Tibial nerve (tissue), 4 donors: ENCODE results near the gene LRRC47. TPM values are rescaled to one million over a fixed set of nuclear protein-coding genes. Genes with fewer than 3 reads are reported as not detected.

ENCODE experiments used
- DNase-seq, 2 donors: peaks; one replicate each; pipeline ENCODE4 v3.0.0-alpha.2; 2019; ENCODE audit warnings: low spot score in 2 of 2
- H3K27ac ChIP-seq, 4 donors: fragments of 200-600 bp; sonication (generic) in 3 of 4; one replicate each; pipeline ENCODE4 v1.5.1; 2017 to 2019; ENCODE audit warnings: mild to moderate bottlenecking in 1 of 4
- H3K27me3 ChIP-seq, 2 donors: fragments of 200-600 bp; sonication (generic) in 1 of 2; one replicate each; pipeline versions ENCODE4 v1.5.1 to v1.6.0; 2017 to 2019
- H3K36me3 ChIP-seq, 3 donors: fragments of 200-600 bp; sonication (generic); one replicate each; pipeline ENCODE4 v1.5.1; 2018 to 2019
- H3K4me1 ChIP-seq, 4 donors: fragments of 200-600 bp; sonication (generic) in 3 of 4; one replicate each; pipeline ENCODE4 v1.5.1; 2017 to 2019
- H3K4me3 ChIP-seq, 4 donors: fragments of 200-600 bp; sonication (generic) in 3 of 4; one replicate each; pipeline ENCODE4 v1.5.1; 2017 to 2019; ENCODE audit warnings: mild to moderate bottlenecking in 1 of 4, moderate library complexity in 1 of 4
- H3K9me3 ChIP-seq, 4 donors: fragments of 200-600 bp; sonication (generic) in 3 of 4; one replicate each; pipeline ENCODE4 v1.5.1; 2017 to 2019
- EP300 ChIP-seq, 2 donors: sonication (generic); formaldehyde crosslinking; IDR thresholded peaks; one replicate each; pipeline ENCODE4 v1.6.1; 2017; ENCODE audit warnings: antibody characterized with exemption in 2 of 2, mild to moderate bottlenecking in 1 of 2
- POLR2A ChIP-seq, 2 donors: fragments of 450-650 bp; IDR thresholded peaks; one replicate each; pipeline ENCODE4 v1.6.1; 2017; ENCODE audit warnings: antibody characterized with exemption in 2 of 2, mild to moderate bottlenecking in 2 of 2, moderate library complexity in 2 of 2
- WGBS, 2 donors: methylation state at CpG; one replicate each; pipeline ENCODE4 v1.1.5; 2018; 5-methylcytosine and 5-hydroxymethylcytosine counted together
- total RNA-seq, 4 donors: library from RNA; depleted of rRNA; stranded (reverse); fragments of >200 nt; gene quantifications; one replicate each; pipeline ENCODE4 v1.1.0, GENCODE V29; 2016
- TF ChIP-seq, protein P1 (sequence below), 5 experiments: fragments of 200-600 bp in 3 of 5; fragments of 450-650 bp in 2 of 5; sonication (generic) in 3 of 5; IDR thresholded peaks; one replicate each; pipeline ENCODE4 v1.5.1; 2016 to 2019; ENCODE audit warnings: antibody characterized with exemption in 5 of 5, mild to moderate bottlenecking in 3 of 5, moderate library complexity in 2 of 5

The LRRC47 gene
- total RNA-seq, 4 donors from 2014 or later, result 40.8 to 46.3 (median 42.6) TPM

DNA sequence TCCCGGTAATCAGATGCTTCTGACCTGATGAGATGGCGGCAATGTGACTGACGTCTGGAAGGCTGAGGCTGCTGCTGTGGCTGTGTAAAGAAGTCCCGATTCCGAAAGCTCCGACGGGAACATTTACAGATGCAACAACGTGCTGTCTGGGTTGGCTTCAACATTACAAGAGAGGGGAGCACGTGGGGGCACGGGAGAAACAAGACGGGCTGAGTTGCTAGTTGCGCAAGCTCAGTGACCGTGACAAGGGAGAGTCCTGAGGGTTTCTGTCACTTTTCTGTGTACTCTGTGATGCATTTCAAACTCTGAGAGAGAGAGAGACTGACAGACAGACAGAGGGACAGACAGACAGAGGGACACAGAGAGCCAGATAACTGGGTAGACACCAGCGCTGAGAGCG is 25.6 kb upstream of the LRRC47 start:
- no peaks in the 10 kb centered on the region for H3K4me1 ChIP-seq
- 88 to 91% methylated on average over 15 of the region's 15 CpGs for WGBS, 2 donors
- no peaks in the 10 kb centered on the region for H3K9me3 ChIP-seq
- H3K27ac ChIP-seq, result no peak overlapping the region
- H3K4me3 ChIP-seq, result no peak overlapping the region
- no peaks in the 10 kb centered on the region for H3K27me3 ChIP-seq
- H3K36me3 ChIP-seq, result peaks cover 0 to 96% (median 16%) of the 10 kb centered on the region in 3 donors
- TF ChIP-seq POLR2A (IDR thresholded peaks at IDR 0.05), result no peak
- TF ChIP-seq, protein P1, sequence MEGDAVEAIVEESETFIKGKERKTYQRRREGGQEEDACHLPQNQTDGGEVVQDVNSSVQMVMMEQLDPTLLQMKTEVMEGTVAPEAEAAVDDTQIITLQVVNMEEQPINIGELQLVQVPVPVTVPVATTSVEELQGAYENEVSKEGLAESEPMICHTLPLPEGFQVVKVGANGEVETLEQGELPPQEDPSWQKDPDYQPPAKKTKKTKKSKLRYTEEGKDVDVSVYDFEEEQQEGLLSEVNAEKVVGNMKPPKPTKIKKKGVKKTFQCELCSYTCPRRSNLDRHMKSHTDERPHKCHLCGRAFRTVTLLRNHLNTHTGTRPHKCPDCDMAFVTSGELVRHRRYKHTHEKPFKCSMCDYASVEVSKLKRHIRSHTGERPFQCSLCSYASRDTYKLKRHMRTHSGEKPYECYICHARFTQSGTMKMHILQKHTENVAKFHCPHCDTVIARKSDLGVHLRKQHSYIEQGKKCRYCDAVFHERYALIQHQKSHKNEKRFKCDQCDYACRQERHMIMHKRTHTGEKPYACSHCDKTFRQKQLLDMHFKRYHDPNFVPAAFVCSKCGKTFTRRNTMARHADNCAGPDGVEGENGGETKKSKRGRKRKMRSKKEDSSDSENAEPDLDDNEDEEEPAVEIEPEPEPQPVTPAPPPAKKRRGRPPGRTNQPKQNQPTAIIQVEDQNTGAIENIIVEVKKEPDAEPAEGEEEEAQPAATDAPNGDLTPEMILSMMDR (IDR thresholded peaks at IDR 0.05), result no peak
- no peak for TF ChIP-seq EP300 (IDR thresholded peaks at IDR 0.05)
- no peak for DNase-seq

DNA sequence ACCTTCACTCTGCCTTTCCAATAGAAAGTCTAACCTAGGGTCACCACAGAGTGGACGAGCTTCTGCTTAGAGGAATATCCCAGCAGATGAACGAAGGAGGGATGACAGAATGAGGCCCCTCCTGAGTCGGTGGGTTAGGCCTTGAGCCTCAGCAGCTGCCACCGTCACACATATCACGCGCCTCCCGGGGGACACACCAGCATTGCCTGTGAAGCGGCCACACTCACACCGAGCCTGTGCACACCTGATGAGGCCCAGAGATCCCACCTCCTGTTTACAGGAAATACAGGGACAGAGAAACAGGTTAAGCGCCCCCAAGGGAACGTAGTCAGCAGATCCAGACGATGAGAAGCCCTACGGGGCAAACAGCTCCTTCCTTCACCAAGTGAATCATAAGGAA is 25.1 kb upstream of the LRRC47 start:
- no peaks in the 10 kb centered on the region for H3K27me3 ChIP-seq
- no peak for TF ChIP-seq EP300 (IDR thresholded peaks at IDR 0.05)
- TF ChIP-seq, protein P1 (IDR thresholded peaks at IDR 0.05), result no peak
- TF ChIP-seq POLR2A (IDR thresholded peaks at IDR 0.05), result no peak
- WGBS, 2 donors, result 75 to 83% methylated on average over 13 of the region's 13 CpGs
- no peaks in the 10 kb centered on the region for H3K9me3 ChIP-seq
- no peak for DNase-seq
- peaks cover 0 to 96% (median 16%) of the 10 kb centered on the region in 3 donors for H3K36me3 ChIP-seq
- H3K4me3 ChIP-seq, result no peak overlapping the region
- no peak overlapping the region for H3K27ac ChIP-seq
- H3K4me1 ChIP-seq, result no peaks in the 10 kb centered on the region

DNA sequence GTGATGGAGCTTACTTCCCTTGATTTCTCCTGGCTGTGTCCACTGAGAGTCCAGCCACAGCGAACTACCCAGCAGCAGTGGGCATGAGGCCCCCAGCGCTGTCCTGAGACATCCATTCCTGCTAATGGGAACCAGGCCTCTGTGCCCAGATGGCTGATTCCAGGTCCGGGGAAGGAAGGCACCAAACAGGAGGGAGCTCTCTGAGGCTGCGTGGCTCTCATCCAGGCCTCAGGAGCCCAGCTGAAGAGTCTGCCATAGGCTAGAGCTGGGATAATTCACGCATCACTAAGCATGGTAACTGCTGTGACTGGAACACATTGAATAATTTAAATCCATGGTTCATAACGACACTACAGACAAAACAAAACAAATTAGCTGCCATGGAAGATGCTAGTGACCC is 24.7 kb upstream of the LRRC47 start:
- Histone ChIP-seq H3K4me1 (no peaks in the 10 kb centered on the region), H3K4me3 (no peak overlapping the region), H3K27me3 (no peaks in the 10 kb centered on the region), H3K36me3 (peaks cover 0 to 96% (median 15%) of the 10 kb centered on the region in 3 donors), H3K27ac (no peak overlapping the region), H3K9me3 (no peaks in the 10 kb centered on the region)
- TF ChIP-seq POLR2A (IDR thresholded peaks at IDR 0.05) (no peak), EP300 (IDR thresholded peaks at IDR 0.05) (no peak)
- TF ChIP-seq, protein P1 (IDR thresholded peaks at IDR 0.05), result no peak
- WGBS, 2 donors, result 75 to 77% methylated on average over 6 of the region's 6 CpGs
- no peak for DNase-seq

DNA sequence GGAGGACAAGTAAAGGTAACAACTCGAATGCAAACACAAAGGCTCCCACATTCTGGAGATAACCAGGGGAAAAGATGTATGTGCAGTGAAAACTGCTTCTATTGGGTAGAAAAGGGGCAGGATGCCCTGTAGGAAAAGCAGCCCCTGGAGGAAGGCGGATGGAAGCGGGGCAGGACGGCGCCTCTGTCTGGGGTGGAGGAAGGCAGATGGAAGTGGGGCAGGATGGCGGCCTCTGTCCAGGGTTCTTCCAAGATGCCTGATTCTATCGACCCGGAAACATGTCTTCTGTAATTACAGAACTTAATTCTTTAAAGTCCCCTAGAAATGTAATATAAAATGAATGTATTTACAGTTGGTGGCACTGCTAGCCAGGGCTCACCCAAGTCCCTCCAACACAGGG is 24.0 kb upstream of the LRRC47 start:
- Histone ChIP-seq H3K4me1 (no peaks in the 10 kb centered on the region), H3K36me3 (peaks cover 0 to 96% (median 9%) of the 10 kb centered on the region in 3 donors), H3K4me3 (no peak overlapping the region), H3K9me3 (no peaks in the 10 kb centered on the region), H3K27me3 (no peaks in the 10 kb centered on the region), H3K27ac (no peak overlapping the region)
- no peak for DNase-seq
- 87 to 89% methylated on average over 8 of the region's 8 CpGs for WGBS, 2 donors
- TF ChIP-seq, protein P1 (IDR thresholded peaks at IDR 0.05), result no peak
- no peak for TF ChIP-seq POLR2A (IDR thresholded peaks at IDR 0.05)
- TF ChIP-seq EP300 (IDR thresholded peaks at IDR 0.05), result no peak

DNA sequence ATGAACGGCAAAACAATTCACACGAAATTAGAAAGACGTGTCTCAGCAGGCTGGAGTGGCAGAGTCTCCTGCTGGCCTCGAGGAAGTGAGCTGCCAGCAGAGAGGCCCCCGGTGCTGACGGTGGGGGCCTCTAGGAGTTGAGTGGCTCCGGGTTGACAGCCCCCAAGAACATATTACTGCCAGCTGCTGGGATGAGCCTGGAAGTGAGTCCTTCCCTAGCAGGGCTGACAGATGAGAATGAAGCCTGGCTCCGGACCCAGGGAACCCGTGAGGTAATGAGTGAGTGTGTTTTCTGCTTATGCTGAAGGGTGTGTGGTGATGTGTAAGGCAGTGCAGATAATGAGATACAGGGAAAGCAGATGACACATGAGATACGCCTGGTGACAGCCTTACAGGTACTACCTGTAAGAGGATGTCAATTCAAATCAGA is 23.5 kb upstream of the LRRC47 start:
- no peaks in the 10 kb centered on the region for H3K27me3 ChIP-seq
- H3K4me1 ChIP-seq, result no peaks in the 10 kb centered on the region
- peaks cover 0 to 96% (median 9%) of the 10 kb centered on the region in 3 donors for H3K36me3 ChIP-seq
- H3K27ac ChIP-seq, result no peak overlapping the region
- no peaks in the 10 kb centered on the region for H3K9me3 ChIP-seq
- WGBS, 2 donors, result 72 to 75% methylated on average over 10 of the region's 10 CpGs
- no peak overlapping the region for H3K4me3 ChIP-seq
- DNase-seq, result no peak
- TF ChIP-seq, protein P1 (IDR thresholded peaks at IDR 0.05), result no peak
- no peak for TF ChIP-seq EP300 (IDR thresholded peaks at IDR 0.05)
- no peak for TF ChIP-seq POLR2A (IDR thresholded peaks at IDR 0.05)
